Inflammatory macrophage treated with lipopolysaccharide for 4 hours (primary cell): ENCODE measurements around the gene BAG1.

Experiments used
- DNase-seq: peaks from one replicate; pipeline ENCODE4 v3.0.0-alpha.2; 2020

BAG1 gene

GRCh38 chr9:33239921-33240320, 24.6 kb downstream of the BAG1 start, which contains the start of gene SPINK4:
Gene SPINK4 (plus strand): TSS chr9:33240167. CDS start chr9:33240209, 42 bp downstream.
- no peak for DNase-seq

DNA sequence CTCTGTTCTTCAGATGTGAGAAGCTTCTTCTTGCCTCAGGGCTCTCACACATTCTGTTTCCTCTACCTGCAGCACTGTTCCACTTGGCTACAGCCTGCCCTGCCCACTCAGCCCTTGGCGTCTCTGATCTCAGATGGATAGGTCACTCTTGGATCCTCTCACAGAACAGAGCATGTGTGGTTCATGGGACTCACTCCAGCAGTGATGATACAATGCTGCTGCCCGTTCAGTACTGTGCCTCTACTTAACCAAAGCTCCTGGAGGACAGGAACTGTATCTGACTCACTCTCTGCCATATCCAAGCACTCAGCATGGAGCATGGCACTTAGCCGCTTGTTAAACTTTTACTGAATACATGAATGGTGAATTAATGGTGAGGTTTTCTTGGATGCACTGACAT, 27.9 kb downstream of the BAG1 start:
- DNase-seq, result no peak

DNA sequence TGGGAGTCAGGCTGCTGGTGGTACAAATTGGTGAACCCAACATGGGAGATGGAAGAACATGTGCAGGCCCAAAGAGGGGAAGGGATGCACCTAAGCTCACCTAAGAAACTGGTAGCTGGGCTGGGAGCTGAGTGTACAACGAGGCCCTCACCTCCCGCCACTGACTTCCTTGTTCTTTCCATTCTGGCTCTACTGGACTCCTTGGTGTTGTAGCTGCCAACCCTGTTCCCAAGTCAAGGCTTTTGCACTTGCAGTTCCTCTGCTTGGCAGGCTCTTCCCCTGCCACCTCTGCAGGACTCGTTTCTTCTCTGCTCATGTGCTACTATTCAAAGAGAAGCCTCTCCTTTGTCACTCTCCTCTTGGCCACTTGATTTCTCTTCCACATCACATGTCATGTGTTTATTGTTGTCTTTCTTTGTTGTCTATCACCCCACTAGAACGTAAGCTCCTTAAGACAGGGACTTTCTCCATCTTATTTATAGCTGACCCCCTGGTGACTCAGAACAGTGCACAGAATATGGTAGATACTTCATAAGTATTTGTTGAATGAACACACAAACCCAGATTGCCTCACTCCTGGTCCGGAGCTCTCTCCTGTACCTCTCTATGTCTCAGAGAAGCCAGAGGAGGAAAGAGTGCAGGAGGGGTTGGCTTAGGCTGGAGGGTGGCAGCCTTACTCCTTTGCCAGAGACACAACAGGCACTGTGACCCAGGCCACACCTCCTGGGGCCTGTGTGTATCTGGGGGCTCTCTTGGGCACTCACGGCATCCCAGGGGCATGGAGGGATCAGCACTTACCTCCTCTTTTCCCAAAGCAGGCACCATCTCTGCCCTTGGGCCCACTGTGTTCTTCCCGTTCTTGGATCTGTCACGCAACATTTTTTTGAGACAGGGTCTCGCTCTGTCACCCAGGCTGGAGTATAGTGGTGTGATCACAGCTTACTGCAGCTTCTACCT, 29.7 kb downstream of the BAG1 start:
- no peak for DNase-seq

DNA sequence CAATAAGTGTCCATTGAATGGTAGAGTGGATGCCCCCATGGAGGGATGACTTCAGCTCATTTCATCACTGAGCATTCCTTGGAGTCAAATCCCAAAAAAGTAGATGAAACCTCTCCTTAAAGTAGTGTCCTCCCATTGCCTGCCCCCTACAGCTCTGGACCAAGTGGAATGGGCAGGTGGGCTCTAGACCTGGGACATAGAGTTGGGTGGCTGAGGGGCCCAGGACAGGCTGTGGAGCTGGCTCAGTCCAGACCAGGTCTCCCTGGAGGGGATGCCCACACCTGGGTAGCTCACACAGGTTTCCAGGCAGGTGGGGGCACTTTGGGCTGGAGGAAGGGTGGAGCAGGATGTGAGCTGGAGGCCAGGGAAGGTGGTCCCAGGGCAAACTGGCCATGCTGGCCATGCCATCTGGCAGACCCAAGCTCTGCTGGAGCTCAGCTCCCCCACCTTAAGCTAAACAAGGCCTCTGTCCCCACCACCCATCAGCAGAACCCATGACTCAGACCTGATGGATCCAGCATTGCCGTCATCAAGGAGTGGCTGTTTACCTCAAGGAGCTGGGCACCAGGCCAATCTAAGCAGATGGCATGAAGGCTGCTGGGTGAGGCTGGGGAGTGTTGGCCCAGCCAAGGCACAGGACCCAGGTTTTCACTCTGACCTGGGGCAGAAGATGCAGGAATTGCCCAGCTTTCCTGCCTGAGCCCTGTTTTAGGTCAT, 30.7 kb downstream of the BAG1 start:
- no peak for DNase-seq

- DNase-seq, result no peak
These were observed 31.7 kb downstream of the BAG1 start for GRCh38 chr9:33232815-33233214.

- DNase-seq, result no peak
These were observed 32.9 kb downstream of the BAG1 start for GRCh38 chr9:33231623-33231942.

- DNase-seq, result no peak
These were observed 33.5 kb downstream of the BAG1 start for GRCh38 chr9:33230756-33231622.

DNA sequence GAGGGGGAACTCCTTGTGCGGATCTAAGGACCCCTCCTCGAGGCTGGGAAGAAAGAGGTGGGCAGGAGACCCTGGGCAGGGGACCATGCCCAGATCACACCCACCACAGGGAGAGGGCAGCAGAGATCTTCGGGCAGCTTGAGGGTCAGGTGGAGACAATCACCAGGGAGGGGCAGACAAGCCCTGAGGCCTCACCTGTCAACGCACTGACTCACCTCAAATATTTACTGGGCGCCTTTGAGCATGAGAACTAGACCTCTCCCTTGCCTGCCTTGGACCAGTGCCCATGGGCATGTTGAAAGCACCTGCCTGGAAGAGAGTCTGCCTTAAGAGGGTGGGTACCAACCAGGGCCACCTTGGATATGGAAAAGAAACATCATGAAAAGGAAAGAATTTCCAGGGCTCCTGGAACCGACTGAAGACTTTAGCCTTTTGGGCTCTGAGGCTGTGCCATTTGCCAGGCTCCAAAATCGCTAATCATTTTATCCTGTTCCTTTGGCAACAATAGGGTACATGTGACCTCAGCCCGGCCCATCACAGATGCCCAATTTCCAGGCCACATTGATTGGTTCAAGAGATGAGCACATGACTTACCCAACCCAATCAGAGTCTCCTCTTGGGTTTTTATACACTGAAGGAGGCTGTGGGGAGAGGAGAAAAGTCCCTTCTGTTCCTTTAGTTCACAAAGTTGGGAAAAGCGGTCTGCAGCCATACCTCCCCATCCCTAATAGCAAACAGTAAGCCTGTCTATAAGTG, 35.0 kb downstream of the BAG1 start:
- DNase-seq, result no peak

- no peak for DNase-seq
These were observed 35.9 kb downstream of the BAG1 start for GRCh38 chr9:33228606-33229005.

- no peak for DNase-seq
These were observed 36.8 kb downstream of the BAG1 start for GRCh38 chr9:33227741-33228140.

- peak; percentile 97 for DNase-seq
These were observed 37.5 kb downstream of the BAG1 start for GRCh38 chr9:33227008-33227398.

DNA sequence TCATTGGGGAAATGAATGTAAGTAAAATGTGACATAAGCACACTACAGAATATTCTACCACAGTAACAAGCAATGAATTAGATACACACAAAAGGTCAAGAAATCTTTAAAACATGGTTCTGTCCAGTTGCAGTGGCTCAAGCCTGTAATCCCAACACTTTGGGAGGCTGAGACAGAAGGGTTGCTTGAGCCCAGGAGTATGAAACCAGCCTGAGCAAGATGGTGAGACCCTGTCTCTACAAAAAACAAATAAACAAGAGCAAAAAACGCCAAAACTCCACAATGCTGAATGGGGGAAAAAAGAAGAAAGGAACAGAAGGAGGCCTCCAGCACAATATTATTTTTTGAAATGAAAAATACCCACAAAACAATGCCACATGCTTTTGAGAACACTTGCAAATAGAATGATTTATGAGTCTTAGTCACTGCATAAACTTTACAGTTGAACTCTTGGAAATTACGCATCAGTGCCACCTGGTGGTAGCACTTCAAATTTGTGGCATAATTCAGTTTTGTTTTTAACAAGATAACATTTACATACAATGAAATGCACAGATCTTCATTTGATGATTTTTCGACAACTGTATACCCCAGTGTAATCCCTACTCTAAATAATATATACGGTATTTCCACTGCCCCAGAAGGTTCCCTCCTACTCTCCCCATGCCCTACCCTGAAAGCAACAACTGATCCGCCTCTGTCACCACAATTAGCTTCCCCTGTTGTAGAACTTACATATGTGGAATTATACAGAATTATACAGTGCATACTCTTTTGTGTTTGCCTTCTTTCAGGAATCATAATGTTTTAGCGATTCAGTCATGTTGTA, 39.0 kb downstream of the BAG1 start:
- DNase-seq, result peak; percentile 77

DNA sequence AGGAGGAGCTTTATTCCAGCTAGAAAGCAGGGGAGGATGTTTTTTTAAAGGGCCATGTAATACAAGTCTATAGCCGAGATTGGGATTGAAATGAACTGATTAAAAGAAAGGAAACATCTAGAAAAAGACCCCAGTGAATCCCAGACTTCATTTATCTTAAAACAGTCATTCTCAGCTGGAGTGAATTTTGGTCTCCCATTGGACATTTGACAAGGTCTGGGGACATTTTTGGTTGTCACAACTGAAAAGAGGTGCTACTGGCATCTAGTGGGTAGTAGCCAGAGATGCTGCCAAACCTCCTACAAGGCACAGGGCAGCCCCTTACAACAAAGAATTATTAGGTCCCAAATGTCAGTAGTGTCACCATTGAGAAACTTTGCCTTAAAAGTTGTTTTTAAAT, 40.8 kb downstream of the BAG1 start:
- DNase-seq, result peak; percentile 52

DNA sequence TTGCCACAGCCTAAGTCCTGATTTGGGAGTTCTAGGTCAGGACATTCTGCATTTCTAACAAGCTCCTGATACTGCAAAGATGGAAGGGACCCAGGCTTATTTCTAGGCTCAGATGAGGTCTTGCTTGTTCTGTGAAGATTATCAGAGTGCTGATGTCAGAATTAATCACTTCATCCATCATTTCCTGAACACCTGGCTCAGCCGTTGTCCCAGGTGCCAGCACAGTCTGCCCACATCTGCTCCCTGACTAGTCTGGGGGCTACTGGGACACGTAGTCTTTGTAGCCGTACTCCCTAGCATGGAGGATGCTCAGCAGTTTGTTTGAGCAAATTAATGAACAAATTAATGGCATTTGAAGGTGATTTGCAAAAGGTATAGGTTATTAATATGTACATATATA, 42.5 kb downstream of the BAG1 start:
- no peak for DNase-seq

- no peak for DNase-seq
These were observed 43.0 kb downstream of the BAG1 start for GRCh38 chr9:33221568-33221884.

DNA sequence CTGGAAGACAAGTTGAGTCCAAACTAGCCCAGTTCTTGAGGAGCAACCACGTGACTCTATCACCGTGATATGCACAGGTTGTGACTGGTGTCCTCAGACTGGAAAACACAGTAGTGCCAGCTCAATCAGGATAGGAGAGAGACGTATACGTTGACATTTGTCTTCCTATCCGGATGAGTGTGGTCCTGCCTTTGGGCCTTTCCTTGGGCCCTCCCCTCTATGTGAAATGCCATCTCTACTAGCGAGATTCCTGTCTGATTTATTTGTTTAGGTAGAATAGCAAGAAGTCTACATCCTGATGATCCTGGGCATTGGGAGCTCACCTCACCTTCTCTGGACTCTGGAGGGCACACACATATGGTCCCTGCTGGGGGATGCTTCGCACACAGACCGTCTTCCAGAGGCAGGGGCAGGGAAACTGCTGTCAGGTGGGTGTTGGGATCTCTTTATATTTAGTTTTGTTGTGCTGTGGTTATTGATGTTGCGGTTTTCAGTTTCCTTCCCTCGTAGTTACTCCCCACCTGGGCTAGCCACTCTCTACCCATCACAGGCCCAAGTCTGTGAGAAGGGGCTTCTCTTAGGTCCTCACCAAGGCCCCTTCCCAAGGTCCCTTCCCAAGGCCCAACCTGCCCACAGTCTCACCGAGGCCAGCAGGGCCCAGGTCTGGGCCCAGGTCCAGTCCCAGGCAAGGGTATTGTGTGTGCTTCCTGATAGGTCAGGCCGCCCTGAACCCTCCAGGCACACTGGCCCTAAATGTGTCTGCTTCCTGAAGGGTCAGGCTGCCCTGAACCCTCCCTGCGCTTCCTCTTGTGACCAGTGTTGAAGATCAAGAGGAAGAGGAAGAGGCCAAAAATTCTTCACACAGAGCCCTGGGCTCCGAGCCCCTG, 43.6 kb downstream of the BAG1 start:
- DNase-seq, result peak; percentile 30

GRCh38 chr9:33211695-33212393, 52.7 kb downstream of the BAG1 start:
- no peak for DNase-seq

DNA sequence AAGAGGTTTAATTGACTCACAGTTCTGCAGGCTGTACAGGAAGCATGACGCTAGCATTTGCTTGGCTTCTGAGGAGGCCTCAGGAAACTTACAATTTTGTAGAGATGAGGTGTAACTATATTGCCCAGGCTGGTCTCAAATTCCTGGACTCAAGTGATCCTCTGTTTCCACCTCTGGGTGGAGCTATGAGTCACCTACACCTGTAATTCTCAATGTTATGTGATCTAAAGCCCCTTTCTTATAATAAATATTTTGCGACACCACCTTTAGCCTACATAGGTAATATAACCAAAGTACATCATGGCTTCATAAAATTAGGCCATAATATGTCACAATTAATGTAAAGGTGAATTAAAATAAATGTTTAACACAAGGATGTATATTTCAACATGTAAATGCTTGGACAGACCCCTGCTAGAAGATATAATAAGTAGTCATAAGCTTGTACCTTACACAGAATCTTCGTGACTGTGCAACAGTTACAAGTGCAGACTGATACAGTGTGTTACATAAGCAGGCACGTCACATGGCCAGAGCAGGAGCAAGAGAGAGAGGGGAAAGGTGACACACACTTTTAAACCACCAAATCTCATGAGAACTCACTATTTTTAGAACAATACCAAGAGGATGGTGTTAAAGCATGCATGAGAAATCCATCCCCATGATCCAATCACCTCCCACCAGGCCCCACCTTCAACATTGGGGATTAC, 54.3 kb downstream of the BAG1 start:
- DNase-seq, result no peak

GRCh38 chr9:33209394-33209793, 55.1 kb downstream of the BAG1 start:
- no peak for DNase-seq
